GM19395 (cell line): ENCODE measurements around the gene DNAJC5.
A peak's percentile ranks its signal among the peaks of the same experiment; 100 is the strongest.
"Not testable (repeated sequence)": the region's sequence is repeated elsewhere in the genome, so short reads cannot be mapped to it uniquely, and the experiment has no call there.

Source experiments
- ATAC-seq: cut with Tn5 transposase; IDR thresholded peaks from one replicate; pipeline ENCODE4 v1.9.1; 2021; ENCODE audit warnings: mild to moderate bottlenecking, moderate library complexity; ENCODE audit not compliant: unreplicated experiment

DNAJC5 gene

GRCh38 chr20:63952769-63953168 lies 57.8 kb downstream of the DNAJC5 start:
- no peak for ATAC-seq

DNA sequence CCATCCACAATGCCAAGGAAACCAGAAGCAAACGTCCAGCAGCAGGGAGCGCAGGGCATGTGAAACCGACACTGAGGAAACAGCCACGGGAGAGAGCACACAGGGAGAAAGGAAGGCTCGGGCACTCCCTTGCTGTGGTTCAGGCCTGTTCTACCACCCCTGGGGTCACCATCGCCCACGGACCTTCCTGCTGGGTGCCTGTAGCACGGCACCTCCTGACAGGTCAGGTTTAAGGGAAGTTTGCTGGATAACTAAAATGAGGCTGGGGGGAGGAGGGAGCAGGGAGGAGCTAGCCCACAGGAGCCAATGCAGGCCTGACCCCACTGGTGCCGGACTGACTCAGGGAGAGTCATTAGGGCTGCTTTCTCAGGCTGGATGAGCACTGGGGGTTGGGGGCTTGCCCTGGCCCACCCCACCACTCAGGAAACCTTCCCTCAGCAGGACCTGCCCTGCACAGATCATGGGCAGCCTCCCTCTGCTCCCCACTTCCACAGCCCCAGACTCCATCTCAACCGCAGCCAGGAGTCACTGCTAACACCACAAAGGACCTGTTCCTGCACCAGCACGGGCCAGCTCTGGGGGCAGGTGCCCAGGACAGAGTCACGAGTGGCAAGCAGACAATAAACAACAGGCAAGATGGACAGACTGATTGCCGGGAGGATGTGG lies 59.0 kb downstream of the DNAJC5 start:
- no peak for ATAC-seq

GRCh38 chr20:63955281-63955826 lies 60.4 kb downstream of the DNAJC5 start:
- ATAC-seq, result peak; percentile 23

GRCh38 chr20:63955827-63956663 lies 61.1 kb downstream of the DNAJC5 start, which contains the start of gene UCKL1:
TSS of gene UCKL1 (minus strand) at chr20:63956416. CDS start at chr20:63956372, 44 bp downstream.
- ATAC-seq, result peak; percentile 66

DNA sequence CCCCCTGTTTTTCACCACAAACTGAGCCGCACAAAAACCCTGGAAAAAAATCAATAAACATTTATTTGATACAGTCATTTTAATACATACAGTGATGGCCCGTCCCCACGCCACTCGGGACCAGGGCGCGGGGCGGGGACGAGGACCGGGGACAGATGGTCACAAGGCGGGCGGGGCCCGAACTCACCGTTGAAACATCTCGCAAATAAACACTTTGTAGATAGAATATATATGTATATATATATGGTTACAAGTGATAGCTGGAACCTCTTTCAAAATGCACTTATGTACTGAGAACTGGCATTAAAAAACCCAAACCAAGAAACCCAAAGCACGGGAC lies 61.7 kb downstream of the DNAJC5 start:
- ATAC-seq, result peak; percentile 27

GRCh38 chr20:63957004-63957689 lies 62.2 kb downstream of the DNAJC5 start:
- peak; percentile 18 for ATAC-seq

DNA sequence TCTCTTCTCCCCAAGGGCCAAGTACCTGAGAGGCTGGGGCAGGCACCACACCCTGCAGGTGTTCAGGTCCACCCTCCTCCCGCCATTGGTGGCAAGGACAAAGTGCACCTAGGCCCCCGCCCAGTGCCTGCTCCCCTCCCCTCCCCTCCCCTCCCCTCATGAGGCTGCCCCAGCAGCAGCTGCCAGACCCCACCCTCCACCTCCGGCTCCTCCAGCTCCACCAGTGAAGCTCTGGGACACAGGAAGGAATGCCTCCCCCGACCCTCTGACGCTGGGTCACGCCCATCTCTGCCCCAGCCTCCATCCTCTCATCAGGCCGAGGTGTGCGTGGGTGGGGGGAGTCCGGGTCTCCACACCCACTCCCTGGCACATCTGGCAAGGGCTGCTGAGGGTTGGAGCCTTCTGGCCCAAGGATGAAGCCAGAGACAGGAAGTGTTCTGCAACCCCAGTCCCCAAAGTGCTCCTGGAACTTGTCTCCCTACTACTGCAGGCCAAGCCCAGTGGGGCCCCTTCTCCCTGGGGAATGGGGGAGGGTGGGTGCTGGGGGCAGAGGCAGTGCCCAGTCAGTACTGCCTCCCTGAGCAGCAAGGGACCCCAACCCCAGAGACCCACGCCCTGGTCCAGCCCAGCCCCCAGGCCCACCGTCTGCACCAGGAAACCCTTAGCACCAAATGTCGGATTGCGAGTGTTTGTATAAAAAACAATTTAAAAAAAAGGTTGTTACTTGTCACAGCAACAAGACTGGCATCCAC lies 62.9 kb downstream of the DNAJC5 start:
- ATAC-seq, result no peak

DNA sequence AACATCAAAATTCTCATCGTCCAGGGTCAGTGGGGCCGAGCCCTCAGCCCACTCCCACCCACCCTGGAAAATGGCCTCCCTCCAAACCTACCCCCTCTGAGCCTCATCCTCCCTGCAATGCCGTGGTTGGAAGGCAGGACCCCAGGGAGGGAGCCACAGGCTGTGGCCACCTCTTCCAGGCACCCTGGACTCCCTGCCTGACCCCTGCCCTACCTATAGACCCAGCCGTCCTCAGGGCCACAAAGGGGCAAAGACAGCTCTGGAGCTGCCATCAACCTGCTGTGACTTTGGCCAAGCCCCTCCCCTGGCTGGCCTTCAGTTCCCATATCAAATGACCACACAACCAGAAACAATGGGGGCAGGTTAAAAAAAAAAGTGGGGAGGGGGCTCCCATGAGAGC lies 63.5 kb downstream of the DNAJC5 start:
- no peak for ATAC-seq

DNA sequence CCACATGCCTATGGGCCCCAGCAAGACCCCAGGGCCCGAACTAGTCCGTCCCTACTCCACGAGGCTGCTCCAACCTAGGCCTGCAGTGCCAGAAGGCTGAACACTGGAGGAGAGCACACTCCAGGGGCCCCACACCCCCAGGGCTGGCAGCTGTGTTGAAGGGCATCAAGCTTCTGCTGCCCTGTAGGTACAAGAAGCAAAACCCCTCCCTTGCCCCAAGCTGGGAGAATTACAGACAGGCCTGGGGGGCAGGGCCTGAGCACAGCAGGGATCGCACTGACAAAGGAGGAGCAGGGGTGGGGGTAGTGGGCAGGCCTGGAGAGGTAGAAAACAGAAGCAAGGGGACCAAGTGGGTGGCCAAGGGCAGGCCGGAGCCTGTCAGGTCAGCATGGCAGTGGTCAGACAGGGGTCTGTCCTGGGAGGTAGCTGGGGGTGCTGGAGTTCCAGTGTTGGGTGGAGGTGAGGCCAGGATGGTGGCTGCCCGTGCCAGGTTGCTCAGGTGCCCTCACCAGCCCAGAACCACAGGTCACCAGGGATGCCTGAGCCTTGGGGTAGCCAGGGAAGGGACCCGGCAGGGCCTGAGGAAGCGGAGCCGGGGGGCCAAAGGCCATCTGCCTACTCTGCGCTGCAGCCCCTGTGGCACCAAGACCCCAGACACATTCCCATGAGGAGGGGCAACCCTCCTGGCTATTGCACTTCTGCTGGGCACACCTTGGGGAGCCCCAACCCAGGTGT lies 64.2 kb downstream of the DNAJC5 start:
- ATAC-seq, result no peak

- ATAC-seq, result no peak
Observed at GRCh38 chr20:63959699-63960075, 64.8 kb downstream of the DNAJC5 start.

GRCh38 chr20:63960654-63961621 lies 66.0 kb downstream of the DNAJC5 start:
- not testable (repeated sequence) for ATAC-seq

- no peak for ATAC-seq
Observed at GRCh38 chr20:63961664-63962425, 66.9 kb downstream of the DNAJC5 start.

GRCh38 chr20:63962426-63963347 lies 67.8 kb downstream of the DNAJC5 start:
- no peak for ATAC-seq

DNA sequence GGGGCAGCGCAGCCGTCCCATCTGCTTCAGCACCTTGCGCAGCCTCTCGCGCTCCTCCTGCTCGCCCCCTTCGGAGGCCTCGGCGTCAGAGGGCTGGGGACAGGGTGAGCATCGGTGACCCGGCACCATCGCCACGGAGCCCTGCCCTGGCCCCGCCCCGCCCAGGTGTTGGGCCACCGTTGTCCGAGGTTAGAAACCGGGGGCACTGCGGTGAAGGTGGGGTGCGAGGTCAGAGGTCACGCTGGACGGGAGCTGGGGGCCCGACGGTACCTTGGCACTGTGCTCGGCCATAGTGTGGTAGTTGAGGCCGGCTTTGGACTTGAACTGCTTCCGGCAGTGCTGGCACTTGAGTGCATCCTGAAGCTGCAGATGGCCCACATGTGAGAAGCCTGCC lies 68.4 kb downstream of the DNAJC5 start:
- ATAC-seq, result no peak

DNA sequence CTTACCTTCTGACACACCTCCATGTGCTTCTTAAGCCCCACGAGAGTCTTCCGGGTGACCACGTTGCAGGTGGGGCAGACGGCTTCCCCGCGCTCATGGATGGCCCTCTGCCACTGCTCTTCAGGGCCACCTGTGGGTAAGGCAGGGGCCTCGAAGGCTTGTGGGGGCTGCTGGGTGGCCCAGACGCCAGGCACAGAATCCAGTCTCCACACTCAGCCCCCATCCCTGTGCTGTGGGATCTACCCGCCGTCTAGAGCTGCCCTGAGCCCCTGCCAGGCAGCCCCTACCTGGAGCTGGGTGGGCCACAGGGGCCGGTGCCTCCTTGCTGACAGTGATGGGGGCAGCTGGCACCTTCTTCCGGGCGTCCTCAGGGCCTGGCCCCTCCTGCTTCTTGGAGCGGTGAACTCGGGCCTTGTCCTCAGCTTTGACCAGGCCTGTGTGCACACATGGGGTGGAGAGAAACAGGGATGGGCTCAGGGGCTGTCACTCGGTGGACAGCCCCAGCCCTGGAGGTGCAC lies 68.9 kb downstream of the DNAJC5 start:
- no peak for ATAC-seq

DNA sequence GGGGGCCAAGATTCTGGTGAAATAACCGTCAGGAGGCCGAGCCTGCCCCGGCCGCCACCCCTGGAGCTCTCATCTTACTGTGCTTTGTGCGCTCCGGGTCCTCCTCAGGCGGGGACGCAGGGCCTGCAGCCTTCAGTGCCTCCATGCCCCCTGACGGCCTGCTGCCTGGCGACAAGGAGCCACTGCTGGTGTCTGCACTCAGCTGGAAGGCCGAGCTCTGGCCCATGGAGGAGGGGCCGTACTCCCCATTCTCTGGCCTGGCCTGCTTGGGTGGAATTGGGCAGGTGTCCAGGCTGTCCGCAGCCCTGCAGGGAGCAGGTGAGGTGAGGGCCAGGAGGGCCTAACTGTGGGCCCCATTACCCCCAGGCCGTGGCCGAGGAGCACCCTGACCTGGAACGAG lies 69.5 kb downstream of the DNAJC5 start:
- ATAC-seq, result no peak
